ENCODE data around the gene ABHD6. TPM values are rescaled to one million over a fixed set of nuclear protein-coding genes. Genes with fewer than 3 reads are reported as not detected.

Gene ABHD6
- total RNA-seq, 2 experiments from 2014 or later: 4.5 to 6.1 TPM

- peak overlapping the region; percentile 51 for H3K27ac Mint-ChIP-seq
- CTCF ChIA-PET: interaction anchor here (1.0 to 3.2 kb wide), 3 partner anchors 10 to 91 kb away, joined by 3 to 22 read pairs (median 6); partner anchors contain the start of genes HTD2 and RPP14
- POLR2A ChIA-PET: interaction anchor here (1.0 to 2.1 kb wide), 4 partner anchors 8 to 147 kb away, joined by 3 to 9 read pairs (median 3); partner anchors contain the start of genes HTD2 and RPP14
- peaks cover 5% of the 10 kb centered on the region for H3K36me3 Mint-ChIP-seq (ENCODE audit: low read depth)
- no peak for DNase-seq
- H3K27me3 Mint-ChIP-seq: no peaks in the 10 kb centered on the region
- H3K4me3 Mint-ChIP-seq: no peak overlapping the region
- peaks cover 29% of the 10 kb centered on the region for H3K4me1 Mint-ChIP-seq
- no peaks in the 10 kb centered on the region for H3K9me3 Mint-ChIP-seq
Measured at GRCh38 chr3:58324391-58325390, 87.1 kb downstream of the ABHD6 start.

GRCh38 chr3:58325525-58325992 lies 88.0 kb downstream of the ABHD6 start:
- peaks cover 29% of the 10 kb centered on the region for H3K4me1 Mint-ChIP-seq
- no peaks in the 10 kb centered on the region for H3K9me3 Mint-ChIP-seq
- no peaks in the 10 kb centered on the region for H3K27me3 Mint-ChIP-seq
- ChIA-PET POLR2A (interaction anchor here (1.1 to 2.1 kb wide), 5 partner anchors 11 to 147 kb away, joined by 3 to 9 read pairs (median 3); partner anchors contain the start of genes HTD2 and RPP14), CTCF (interaction anchor here (1.3 to 3.2 kb wide), 2 partner anchors 19 to 90 kb away, joined by 6 to 22 read pairs; partner anchors contain the start of genes HTD2 and RPP14)
- no peak overlapping the region for H3K27ac Mint-ChIP-seq
- peaks cover 3% of the 10 kb centered on the region for H3K36me3 Mint-ChIP-seq (ENCODE audit: low read depth)
- no peak overlapping the region for H3K4me3 Mint-ChIP-seq
- no peak for DNase-seq

GRCh38 chr3:58326267-58326900 lies 88.8 kb downstream of the ABHD6 start:
- no peaks in the 10 kb centered on the region for H3K27me3 Mint-ChIP-seq
- no peak overlapping the region for H3K4me3 Mint-ChIP-seq
- CTCF ChIA-PET: interaction anchor here (3.2 kb wide), 1 partner anchor 20 kb away, joined by 22 read pairs; the partner anchor contains the start of genes HTD2 and RPP14
- POLR2A ChIA-PET: interaction anchor here (0.9 to 1.7 kb wide), 3 partner anchors 20 to 85 kb away, joined by 3 to 5 read pairs (median 4); partner anchors contain the start of genes HTD2 and RPP14
- H3K36me3 Mint-ChIP-seq (ENCODE audit: low read depth): peaks cover 3% of the 10 kb centered on the region
- no peak for DNase-seq
- H3K9me3 Mint-ChIP-seq: no peaks in the 10 kb centered on the region
- no peak overlapping the region for H3K27ac Mint-ChIP-seq
- peaks cover 31% of the 10 kb centered on the region for H3K4me1 Mint-ChIP-seq

GRCh38 chr3:58329150-58329921 lies 91.7 kb downstream of the ABHD6 start:
- peaks cover 33% of the 10 kb centered on the region for H3K4me1 Mint-ChIP-seq
- no peaks in the 10 kb centered on the region for H3K27me3 Mint-ChIP-seq
- ChIA-PET POLR2A (no interaction called here), CTCF (no interaction called here)
- no peak overlapping the region for H3K4me3 Mint-ChIP-seq
- DNase-seq: no peak
- no peaks in the 10 kb centered on the region for H3K9me3 Mint-ChIP-seq
- no peak overlapping the region for H3K27ac Mint-ChIP-seq
- H3K36me3 Mint-ChIP-seq (ENCODE audit: low read depth): peaks cover 3% of the 10 kb centered on the region

GRCh38 chr3:58329922-58330413 lies 92.4 kb downstream of the ABHD6 start:
- H3K27me3 Mint-ChIP-seq: no peaks in the 10 kb centered on the region
- no peak overlapping the region for H3K4me3 Mint-ChIP-seq
- ChIA-PET POLR2A (interaction anchor here (0.8 kb wide), 1 partner anchor 142 kb away, joined by 3 read pairs; no protein-coding TSS in a partner anchor), CTCF (interaction anchor here (1.1 kb wide), 1 partner anchor 153 kb away, joined by 3 read pairs; no protein-coding TSS in a partner anchor)
- H3K27ac Mint-ChIP-seq: no peak overlapping the region
- peaks cover 3% of the 10 kb centered on the region for H3K36me3 Mint-ChIP-seq (ENCODE audit: low read depth)
- no peak for DNase-seq
- peaks cover 33% of the 10 kb centered on the region for H3K4me1 Mint-ChIP-seq
- H3K9me3 Mint-ChIP-seq: no peaks in the 10 kb centered on the region

GRCh38 chr3:58331593-58332152 lies 94.1 kb downstream of the ABHD6 start:
- Mint-ChIP-seq H3K27ac (no peak overlapping the region), H3K36me3 (ENCODE audit: low read depth) (peaks cover 9% of the 10 kb centered on the region), H3K27me3 (no peaks in the 10 kb centered on the region), H3K9me3 (no peaks in the 10 kb centered on the region), H3K4me3 (peak overlapping the region; percentile 64), H3K4me1 (peaks cover 36% of the 10 kb centered on the region)
- CTCF ChIA-PET: interaction anchor here (1.1 to 5.6 kb wide), 5 partner anchors 19 to 239 kb away, joined by 3 to 50 read pairs (median 7); partner anchors contain the start of genes HTD2 and RPP14
- POLR2A ChIA-PET: interaction anchor here (1.0 to 5.6 kb wide), 5 partner anchors 9 to 140 kb away, joined by 3 to 35 read pairs (median 6); partner anchors contain the start of genes HTD2 and RPP14
- DNase-seq: no peak

GRCh38 chr3:58332575-58333188 lies 95.1 kb downstream of the ABHD6 start, which contains the start of gene PXK:
PXK (plus strand) TSS chr3:58332892; CDS start chr3:58332989, 97 bp downstream.
- H3K27ac Mint-ChIP-seq: peak within 1 kb of the TSS; percentile 98
- no peaks in the 10 kb centered on the region for H3K27me3 Mint-ChIP-seq
- H3K4me1 Mint-ChIP-seq: peaks cover 40% of the 10 kb centered on the region
- H3K36me3 Mint-ChIP-seq (ENCODE audit: low read depth): peaks cover 16% of the 10 kb centered on the region
- DNase-seq: peak; percentile 84
- ChIA-PET CTCF (interaction anchor here (1.0 to 8.6 kb wide), 9 partner anchors 17 to 159 kb away, joined by 3 to 76 read pairs (median 8); partner anchors contain the start of genes HTD2, KCTD6 and RPP14), POLR2A (interaction anchor here (0.6 to 5.6 kb wide), 13 partner anchors 8 to 226 kb away, joined by 3 to 35 read pairs (median 4); partner anchors contain the start of genes HTD2, KCTD6 and RPP14)
- peak within 1 kb of the TSS; percentile 100 for H3K4me3 Mint-ChIP-seq
- no peaks in the 10 kb centered on the region for H3K9me3 Mint-ChIP-seq

GRCh38 chr3:58333206-58334012 lies 95.8 kb downstream of the ABHD6 start:
- DNase-seq: peak; percentile 45
- Mint-ChIP-seq H3K27ac (peak overlapping the region; percentile 98), H3K27me3 (no peaks in the 10 kb centered on the region), H3K4me3 (peak overlapping the region; percentile 100), H3K4me1 (peaks cover 40% of the 10 kb centered on the region), H3K36me3 (ENCODE audit: low read depth) (peaks cover 18% of the 10 kb centered on the region), H3K9me3 (no peaks in the 10 kb centered on the region)
- ChIA-PET POLR2A (interaction anchor here (0.7 to 5.6 kb wide), 10 partner anchors 12 to 160 kb away, joined by 3 to 35 read pairs (median 4); partner anchors contain the start of genes HTD2, KCTD6 and RPP14), CTCF (interaction anchor here (0.9 to 8.6 kb wide), 12 partner anchors 12 to 158 kb away, joined by 3 to 76 read pairs (median 10); partner anchors contain the start of genes HTD2, KCTD6 and RPP14)

- Mint-ChIP-seq H3K27ac (peak overlapping the region; percentile 98), H3K36me3 (ENCODE audit: low read depth) (peaks cover 22% of the 10 kb centered on the region), H3K4me3 (peak overlapping the region; percentile 100), H3K9me3 (no peaks in the 10 kb centered on the region), H3K4me1 (peaks cover 41% of the 10 kb centered on the region), H3K27me3 (no peaks in the 10 kb centered on the region)
- ChIA-PET CTCF (interaction anchor here (0.9 to 8.6 kb wide), 12 partner anchors 9 to 157 kb away, joined by 3 to 76 read pairs (median 10); partner anchors contain the start of genes HTD2, KCTD6 and RPP14), POLR2A (interaction anchor here (0.7 to 5.6 kb wide), 8 partner anchors 11 to 202 kb away, joined by 3 to 35 read pairs (median 4); partner anchors contain the start of genes HTD2, KCTD6 and RPP14)
- no peak for DNase-seq
Measured at GRCh38 chr3:58334013-58334321, 96.4 kb downstream of the ABHD6 start.

GRCh38 chr3:58334506-58334884 lies 96.9 kb downstream of the ABHD6 start:
- Mint-ChIP-seq H3K4me1 (peaks cover 42% of the 10 kb centered on the region), H3K27ac (peak overlapping the region; percentile 98), H3K9me3 (no peaks in the 10 kb centered on the region), H3K27me3 (no peaks in the 10 kb centered on the region), H3K4me3 (peak overlapping the region; percentile 100), H3K36me3 (ENCODE audit: low read depth) (peaks cover 26% of the 10 kb centered on the region)
- CTCF ChIA-PET: interaction anchor here (0.9 to 8.6 kb wide), 12 partner anchors 10 to 296 kb away, joined by 3 to 76 read pairs (median 10); partner anchors contain the start of genes HTD2, KCTD6 and RPP14
- POLR2A ChIA-PET: interaction anchor here (0.7 to 5.6 kb wide), 9 partner anchors 11 to 202 kb away, joined by 3 to 35 read pairs (median 5); partner anchors contain the start of genes HTD2 and RPP14
- DNase-seq: no peak
